ENCODE results near the gene PRSS36. TPM values are rescaled to one million over a fixed set of nuclear protein-coding genes. Genes with fewer than 3 reads are reported as not detected.

Gene PRSS36
- total and polyA plus RNA-seq, 9 of the 15 experiments (the other 6 are each of a cell fraction or from before 2014, with no cell fraction given): 0.09 to 1.2 (median 0.54) TPM; not detected in 2

DNA sequence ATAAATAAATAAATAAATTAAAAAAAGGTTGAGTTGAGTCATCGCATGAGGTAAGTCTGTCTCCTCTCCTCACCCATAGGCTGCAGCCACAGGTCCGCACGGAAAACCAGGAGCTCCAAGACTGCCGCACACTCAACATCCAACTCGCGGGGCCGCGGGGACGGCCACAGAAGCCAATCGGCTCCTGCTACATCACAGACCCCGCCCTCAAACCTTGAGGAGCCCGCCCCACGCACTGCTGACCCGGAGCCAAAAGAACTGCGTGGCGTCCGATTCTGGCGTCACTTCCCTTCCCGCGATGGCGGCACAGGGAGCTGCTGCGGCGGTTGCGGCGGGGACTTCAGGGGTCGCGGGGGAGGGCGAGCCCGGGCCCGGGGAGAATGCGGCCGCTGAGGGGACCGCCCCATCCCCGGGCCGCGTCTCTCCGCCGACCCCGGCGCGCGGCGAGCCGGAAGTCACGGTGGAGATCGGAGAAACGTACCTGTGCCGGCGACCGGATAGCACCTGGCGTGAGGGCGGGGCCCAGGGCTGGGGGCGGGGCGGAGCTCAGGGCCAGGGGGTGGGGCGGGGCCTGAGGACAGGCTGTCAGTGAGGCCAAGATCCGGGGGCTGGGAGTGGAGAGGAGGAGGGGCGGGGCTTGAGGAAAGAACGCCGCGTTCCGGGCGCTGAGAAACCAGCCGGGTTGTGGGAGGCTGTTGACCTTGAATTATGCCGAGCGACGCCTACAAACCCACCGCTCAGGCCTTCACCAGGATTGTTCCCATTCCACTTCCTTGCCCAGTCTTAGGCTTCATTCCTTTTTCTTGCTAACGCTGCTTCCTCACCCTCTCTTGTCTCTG lies 32.3 kb downstream of the PRSS36 start, which contains the start of gene KAT8:
TSS of gene KAT8 (plus strand) at position 281 of the 839 bp plus-strand sequence. CDS start at position 299, 18 bp downstream.
- CTCF ChIA-PET (ENCODE audit: low intra/inter-chr PET ratio): interaction anchor here (0.7 kb wide), 1 partner anchor 95 kb away, joined by 3 read pairs; no protein-coding TSS in a partner anchor
- WGBS (ENCODE audit: insufficient coverage, low coverage, missing lambda C conversion rate): 4% methylated on average over 47 of the region's 68 CpGs
- peak; percentile 98 to 99 (median 98) for DNase-seq (ENCODE audit: extremely low read depth in 1 of 4, low spot score in 3 of 4)
- peak within 1 kb of the TSS; percentile 68 for H3K4me3 ChIP-seq
- in situ Hi-C loops (cut with MboI) (no loop called here), intact Hi-C loops (cut with micrococcal nuclease) (loop anchor here (2.0 kb wide), 1 partner anchor 25 kb away; no protein-coding TSS in a partner anchor)
- peaks cover 2 to 19% of the 10 kb centered on the region in 2 experiments; a peak in 4 of 5 replicates for H3K4me1 ChIP-seq (replicated peaks in 1 of 2; ENCODE audit: control insufficient read depth in 2 of 2, insufficient read depth in 2 of 2, low read length in 2 of 2)
- H3K9me1 ChIP-seq (ENCODE audit: control insufficient read depth, insufficient read depth, low read length): no peaks in the 10 kb centered on the region
- peak within 1 kb of the TSS; percentile 90 to 94 for H3K9ac ChIP-seq (ENCODE audit: insufficient read depth in 1 of 2, low read depth in 2 of 2, low read length in 2 of 2)
- POLR2A ChIA-PET: interaction anchor here (0.6 to 6.0 kb wide), 20 partner anchors 9 to 381 kb away, joined by 3 to 44 read pairs (median 4); partner anchors contain the start of genes FUS, HSD3B7, PRSS53 and PRSS8
- no peaks in the 10 kb centered on the region for H3K27me3 ChIP-seq (ENCODE audit: control insufficient read depth in 2 of 2, insufficient read depth in 2 of 2, low read length in 2 of 2)
- peak within 1 kb of the TSS; percentile 99 for H3K4me2 ChIP-seq (ENCODE audit: insufficient read depth, low read length)
- ATAC-seq: peak; percentile 95
- peaks cover 58% of the 10 kb centered on the region for H3K36me3 ChIP-seq (ENCODE audit: control insufficient read depth, insufficient read depth, low read length)
- no peaks in the 10 kb centered on the region for H3K9me3 ChIP-seq (replicated peaks; ENCODE audit: control insufficient read depth, insufficient read depth, low read depth, low read length)
- BruUV-seq (replicated peaks): no TSS peak
- peak within 1 kb of the TSS; percentile 92 for H2AFZ ChIP-seq (ENCODE audit: low read depth, low read length)
- H4K20me1 ChIP-seq (replicated peaks; ENCODE audit: control insufficient read depth, insufficient read depth, low read length): peaks cover 5% of the 10 kb centered on the region
- peaks cover 38% of the 10 kb centered on the region for H3K79me2 ChIP-seq (ENCODE audit: control insufficient read depth, insufficient read depth, low read length)
- H3K27ac ChIP-seq (ENCODE audit: extremely low read depth, low read depth, low read length): peak within 1 kb of the TSS; percentile 91
- peak; percentile 90 for FAIRE-seq
- no peak for TF ChIP-seq XRCC5 (IDR thresholded peaks at IDR 0.05; ENCODE audit: low read depth, low read length)
- TF ChIP-seq, protein P1, sequence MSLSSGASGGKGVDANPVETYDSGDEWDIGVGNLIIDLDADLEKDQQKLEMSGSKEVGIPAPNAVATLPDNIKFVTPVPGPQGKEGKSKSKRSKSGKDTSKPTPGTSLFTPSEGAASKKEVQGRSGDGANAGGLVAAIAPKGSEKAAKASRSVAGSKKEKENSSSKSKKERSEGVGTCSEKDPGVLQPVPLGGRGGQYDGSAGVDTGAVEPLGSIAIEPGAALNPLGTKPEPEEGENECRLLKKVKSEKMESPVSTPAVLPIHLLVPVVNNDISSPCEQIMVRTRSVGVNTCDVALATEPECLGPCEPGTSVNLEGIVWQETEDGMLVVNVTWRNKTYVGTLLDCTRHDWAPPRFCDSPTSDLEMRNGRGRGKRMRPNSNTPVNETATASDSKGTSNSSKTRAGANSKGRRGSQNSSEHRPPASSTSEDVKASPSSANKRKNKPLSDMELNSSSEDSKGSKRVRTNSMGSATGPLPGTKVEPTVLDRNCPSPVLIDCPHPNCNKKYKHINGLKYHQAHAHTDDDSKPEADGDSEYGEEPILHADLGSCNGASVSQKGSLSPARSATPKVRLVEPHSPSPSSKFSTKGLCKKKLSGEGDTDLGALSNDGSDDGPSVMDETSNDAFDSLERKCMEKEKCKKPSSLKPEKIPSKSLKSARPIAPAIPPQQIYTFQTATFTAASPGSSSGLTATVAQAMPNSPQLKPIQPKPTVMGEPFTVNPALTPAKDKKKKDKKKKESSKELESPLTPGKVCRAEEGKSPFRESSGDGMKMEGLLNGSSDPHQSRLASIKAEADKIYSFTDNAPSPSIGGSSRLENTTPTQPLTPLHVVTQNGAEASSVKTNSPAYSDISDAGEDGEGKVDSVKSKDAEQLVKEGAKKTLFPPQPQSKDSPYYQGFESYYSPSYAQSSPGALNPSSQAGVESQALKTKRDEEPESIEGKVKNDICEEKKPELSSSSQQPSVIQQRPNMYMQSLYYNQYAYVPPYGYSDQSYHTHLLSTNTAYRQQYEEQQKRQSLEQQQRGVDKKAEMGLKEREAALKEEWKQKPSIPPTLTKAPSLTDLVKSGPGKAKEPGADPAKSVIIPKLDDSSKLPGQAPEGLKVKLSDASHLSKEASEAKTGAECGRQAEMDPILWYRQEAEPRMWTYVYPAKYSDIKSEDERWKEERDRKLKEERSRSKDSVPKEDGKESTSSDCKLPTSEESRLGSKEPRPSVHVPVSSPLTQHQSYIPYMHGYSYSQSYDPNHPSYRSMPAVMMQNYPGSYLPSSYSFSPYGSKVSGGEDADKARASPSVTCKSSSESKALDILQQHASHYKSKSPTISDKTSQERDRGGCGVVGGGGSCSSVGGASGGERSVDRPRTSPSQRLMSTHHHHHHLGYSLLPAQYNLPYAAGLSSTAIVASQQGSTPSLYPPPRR (CRISPR knock-in tag; IDR thresholded peaks at IDR 0.05; ENCODE audit: borderline replicate concordance): no peak
- TF ChIP-seq CREB1 (IDR thresholded peaks at IDR 0.05): peak; percentile 95
- TF ChIP-seq CREB1 (CRISPR knock-in tag; IDR thresholded peaks at IDR 0.05): peak; percentile 94
- peak; percentile 99 for TF ChIP-seq NR2C1 (IDR thresholded peaks at IDR 0.05)
- TF ChIP-seq NR2C1 (tag; IDR thresholded peaks at IDR 0.05): peak; percentile 99
- TF ChIP-seq NFE2L1 (tag; IDR thresholded peaks at IDR 0.05; ENCODE audit: borderline replicate concordance, low read depth): no peak
- no peak for TF ChIP-seq MAFG (tag; conservative IDR thresholded peaks at IDR 0.05)
- no peak for TF ChIP-seq NR2F6 (CRISPR knock-in tag; IDR thresholded peaks at IDR 0.05)
- no peak for TF ChIP-seq NR4A1 (CRISPR knock-in tag; IDR thresholded peaks at IDR 0.05)
- no peak for TF ChIP-seq NR4A1 (tag; IDR thresholded peaks at IDR 0.05)
- no peak for TF ChIP-seq RBM14 (IDR thresholded peaks at IDR 0.05; ENCODE audit: borderline replicate concordance, insufficient read depth, low read depth, low read length)
- TF ChIP-seq ZNF57 (CRISPR knock-in tag; IDR thresholded peaks at IDR 0.05): no peak
- no peak for TF ChIP-seq SP2 (IDR thresholded peaks at IDR 0.05; ENCODE audit: extremely low read depth, low read depth, low read length, poor library complexity, severe bottlenecking)
- peak; percentile 97 for TF ChIP-seq RBFOX2 (IDR thresholded peaks at IDR 0.05; ENCODE audit: low read depth, low read length)
- TF ChIP-seq MEIS2 (IDR thresholded peaks at IDR 0.05; ENCODE audit: partially characterized antibody): no peak
- TF ChIP-seq PHF8 (IDR thresholded peaks at IDR 0.05; ENCODE audit: borderline replicate concordance, low read length): peak; percentile 80; the same call in 1 of the 2 replicates
- TF ChIP-seq NRF1 (conservative IDR thresholded peaks at IDR 0.05 in 1 of 2, IDR thresholded peaks at IDR 0.05 in 1 of 2): peak; percentile 59 to 63

Measured in K562 (cell line).